Measurements from ENCODE around the gene AADACL4.

AADACL4 gene

GRCh38 chr1:12643785-12644184 lies at the start of gene AADACL4:
Gene AADACL4 (plus strand): TSS chr1:12644085. CDS start chr1:12644547, 462 bp downstream.
- peaks cover 25% of the 10 kb centered on the region for H3K9me3 Mint-ChIP-seq
- H3K4me1 Mint-ChIP-seq (ENCODE audit: low read depth) = peaks cover 2% of the 10 kb centered on the region
- H3K27ac Mint-ChIP-seq = no peak within 1 kb of the TSS
- peaks cover 9% of the 10 kb centered on the region for H3K36me3 Mint-ChIP-seq (ENCODE audit: low read depth)
- H3K4me3 Mint-ChIP-seq = no peak within 1 kb of the TSS
- peaks cover 6% of the 10 kb centered on the region for H3K27me3 Mint-ChIP-seq

DNA sequence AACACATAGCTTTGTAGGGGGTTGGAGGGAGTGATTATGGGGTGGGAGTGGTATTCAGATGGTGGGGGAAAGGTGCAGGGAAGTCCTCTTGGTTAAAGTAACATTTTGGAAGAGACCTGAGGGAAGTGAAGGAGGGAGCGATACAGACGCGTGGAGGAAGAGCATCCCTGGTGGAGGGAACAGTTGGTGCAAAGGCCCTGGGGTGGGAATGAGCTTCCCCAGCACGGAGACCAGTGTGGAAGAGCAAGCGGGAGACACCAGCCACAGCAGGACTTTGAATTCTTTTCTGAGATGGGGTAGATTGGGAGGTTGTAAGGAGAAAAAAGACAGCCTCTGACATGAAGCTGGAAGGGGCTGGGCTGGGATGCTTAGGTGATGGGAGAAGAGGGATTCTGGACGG lies 49.4 kb upstream of the AADACL4 start:
- no peaks in the 10 kb centered on the region for H3K9me3 Mint-ChIP-seq
- no peaks in the 10 kb centered on the region for H3K27me3 Mint-ChIP-seq
- peak overlapping the region; percentile 56 for H3K27ac Mint-ChIP-seq
- H3K36me3 Mint-ChIP-seq (ENCODE audit: low read depth) = peaks cover 30% of the 10 kb centered on the region
- peak overlapping the region; percentile 65 for H3K4me3 Mint-ChIP-seq
- H3K4me1 Mint-ChIP-seq (ENCODE audit: low read depth) = peaks cover 44% of the 10 kb centered on the region

DNA sequence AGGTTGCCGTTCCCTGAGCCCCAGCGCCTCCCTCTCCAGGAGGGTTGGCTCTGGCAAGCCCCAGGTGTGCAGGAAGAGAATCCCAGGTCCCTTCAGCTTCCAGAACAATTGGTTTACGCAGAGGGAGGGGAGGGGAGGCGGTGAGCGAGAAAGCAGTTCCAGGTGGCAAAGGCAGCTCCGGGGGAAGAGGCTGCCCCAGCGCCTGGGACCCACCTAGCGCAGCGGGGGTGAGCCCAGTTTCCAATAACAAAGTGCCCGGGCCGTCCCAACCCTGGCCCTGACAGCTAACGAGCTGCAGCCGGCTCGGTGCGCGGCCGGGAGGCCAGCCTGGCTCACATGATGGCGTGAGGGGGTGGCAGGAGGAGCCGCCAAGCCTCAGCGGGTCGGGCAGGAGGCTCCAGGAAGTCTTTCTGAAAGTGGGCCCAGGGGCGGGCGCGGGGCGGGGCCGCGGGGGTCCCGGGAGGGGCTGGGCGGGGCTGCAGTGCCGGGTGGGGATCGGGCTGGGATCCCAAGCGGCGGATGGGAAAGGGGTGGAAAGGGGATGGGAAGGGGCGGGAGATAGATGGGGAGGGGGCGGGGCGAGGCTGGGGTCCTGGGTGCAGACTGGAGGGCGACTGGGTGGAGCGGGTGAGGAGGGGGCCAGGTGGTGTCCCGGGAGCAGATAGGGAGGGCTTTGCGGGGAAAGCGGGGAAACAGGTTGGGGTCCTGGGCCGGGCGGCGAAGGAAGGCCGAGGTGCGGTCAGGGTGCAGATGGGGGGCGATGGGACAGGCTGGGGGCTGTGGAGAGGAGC lies 48.7 kb upstream of the AADACL4 start:
- Mint-ChIP-seq H3K4me3 (peak overlapping the region; percentile 65), H3K9me3 (no peaks in the 10 kb centered on the region), H3K4me1 (ENCODE audit: low read depth) (peaks cover 51% of the 10 kb centered on the region), H3K36me3 (ENCODE audit: low read depth) (peaks cover 37% of the 10 kb centered on the region), H3K27ac (peak overlapping the region; percentile 56), H3K27me3 (no peaks in the 10 kb centered on the region)

DNA sequence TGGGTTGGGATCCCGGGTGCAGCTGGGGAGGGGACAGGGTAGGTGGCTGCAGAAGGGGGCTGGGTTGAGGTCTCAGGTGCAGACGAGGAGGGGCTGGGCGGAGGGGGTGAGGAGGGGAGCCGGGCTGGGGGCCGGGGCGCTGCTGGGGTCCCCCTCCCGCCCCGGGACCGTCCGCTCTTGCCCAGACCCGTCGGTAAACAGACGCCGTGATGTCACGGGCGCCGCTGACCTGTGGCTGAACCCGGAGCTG lies 48.2 kb upstream of the AADACL4 start:
- peaks cover 56% of the 10 kb centered on the region for H3K4me1 Mint-ChIP-seq (ENCODE audit: low read depth)
- peaks cover 37% of the 10 kb centered on the region for H3K36me3 Mint-ChIP-seq (ENCODE audit: low read depth)
- no peaks in the 10 kb centered on the region for H3K27me3 Mint-ChIP-seq
- no peak overlapping the region for H3K27ac Mint-ChIP-seq
- no peaks in the 10 kb centered on the region for H3K9me3 Mint-ChIP-seq
- H3K4me3 Mint-ChIP-seq = peak overlapping the region; percentile 23

- H3K27me3 Mint-ChIP-seq = no peaks in the 10 kb centered on the region
- H3K27ac Mint-ChIP-seq = peak overlapping the region; percentile 31
- peaks cover 61% of the 10 kb centered on the region for H3K4me1 Mint-ChIP-seq (ENCODE audit: low read depth)
- H3K4me3 Mint-ChIP-seq = peak overlapping the region; percentile 30
- H3K9me3 Mint-ChIP-seq = no peaks in the 10 kb centered on the region
- peaks cover 32% of the 10 kb centered on the region for H3K36me3 Mint-ChIP-seq (ENCODE audit: low read depth)
Measured at GRCh38 chr1:12596007-12596821, 47.7 kb upstream of the AADACL4 start.

DNA sequence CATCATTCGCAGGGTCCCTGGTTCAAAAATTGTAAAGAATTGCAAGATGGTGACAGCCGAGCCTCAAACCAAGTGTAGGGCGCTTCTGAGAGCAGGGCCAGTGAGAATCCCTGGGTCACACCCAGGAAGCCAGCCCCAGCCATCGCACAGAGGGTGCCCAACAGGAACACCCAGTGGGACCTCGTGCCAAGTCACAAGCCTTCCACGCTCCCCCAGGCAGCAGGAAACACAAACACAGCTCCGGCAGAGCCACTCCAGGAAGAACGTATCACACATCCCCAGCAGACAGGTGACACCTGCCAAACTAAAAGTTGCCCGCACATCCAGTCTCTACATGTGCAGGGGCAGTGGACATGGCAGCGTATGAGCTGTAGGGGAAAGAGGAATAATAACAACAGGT lies 46.1 kb upstream of the AADACL4 start:
- Mint-ChIP-seq H3K4me1 (ENCODE audit: low read depth) (peaks cover 75% of the 10 kb centered on the region), H3K36me3 (ENCODE audit: low read depth) (peaks cover 29% of the 10 kb centered on the region), H3K4me3 (no peak overlapping the region), H3K27ac (peak overlapping the region; percentile 1), H3K27me3 (no peaks in the 10 kb centered on the region), H3K9me3 (no peaks in the 10 kb centered on the region)

- Mint-ChIP-seq H3K9me3 (no peaks in the 10 kb centered on the region), H3K4me1 (ENCODE audit: low read depth) (peaks cover 78% of the 10 kb centered on the region), H3K27me3 (no peaks in the 10 kb centered on the region), H3K36me3 (ENCODE audit: low read depth) (peaks cover 34% of the 10 kb centered on the region), H3K4me3 (no peak overlapping the region), H3K27ac (no peak overlapping the region)
Measured at GRCh38 chr1:12598974-12599373, 44.9 kb upstream of the AADACL4 start.

DNA sequence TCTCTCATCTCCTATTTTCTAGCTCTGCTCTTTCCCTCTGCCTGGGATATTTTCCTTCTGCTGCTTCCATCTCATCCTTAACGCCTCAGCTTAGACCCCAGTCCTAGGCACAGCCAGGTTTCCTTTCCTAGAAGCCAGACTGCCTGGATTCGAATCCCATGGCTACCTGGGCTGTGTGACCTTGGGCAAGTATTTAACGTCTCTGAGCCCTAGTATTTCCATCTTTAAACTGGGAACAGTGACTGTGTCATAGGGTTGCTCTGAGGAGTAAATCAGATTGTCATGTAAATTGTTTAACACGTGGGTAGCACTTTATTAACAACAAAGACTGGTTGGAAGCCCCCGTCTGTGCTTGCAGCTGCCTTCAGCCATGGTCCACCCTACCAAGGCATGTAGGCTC lies 44.2 kb upstream of the AADACL4 start:
- no peak overlapping the region for H3K27ac Mint-ChIP-seq
- no peaks in the 10 kb centered on the region for H3K27me3 Mint-ChIP-seq
- H3K36me3 Mint-ChIP-seq (ENCODE audit: low read depth) = peaks cover 34% of the 10 kb centered on the region
- H3K9me3 Mint-ChIP-seq = no peaks in the 10 kb centered on the region
- peaks cover 78% of the 10 kb centered on the region for H3K4me1 Mint-ChIP-seq (ENCODE audit: low read depth)
- no peak overlapping the region for H3K4me3 Mint-ChIP-seq

DNA sequence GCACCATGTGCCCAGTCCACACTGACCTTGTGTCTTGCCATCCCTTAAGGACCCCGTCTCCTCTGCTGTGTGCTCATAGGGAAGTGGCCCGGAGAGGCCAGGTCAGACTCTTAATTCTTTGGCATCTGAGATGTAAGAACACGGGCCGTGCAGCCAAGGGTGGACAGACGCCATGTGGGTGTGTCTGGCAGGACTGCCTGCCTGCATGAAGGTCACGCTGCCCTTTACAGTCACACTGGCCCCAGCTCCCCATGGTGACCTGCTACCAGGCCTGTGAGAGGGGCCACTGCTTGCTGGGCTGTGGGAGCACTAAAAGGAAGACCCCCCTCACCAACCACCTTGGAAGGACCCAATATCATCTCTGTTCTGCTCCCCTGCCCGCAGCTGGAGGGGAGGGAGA lies 43.5 kb upstream of the AADACL4 start:
- Mint-ChIP-seq H3K27ac (no peak overlapping the region), H3K4me1 (ENCODE audit: low read depth) (peaks cover 79% of the 10 kb centered on the region), H3K4me3 (no peak overlapping the region), H3K9me3 (no peaks in the 10 kb centered on the region), H3K27me3 (no peaks in the 10 kb centered on the region), H3K36me3 (ENCODE audit: low read depth) (peaks cover 31% of the 10 kb centered on the region)

DNA sequence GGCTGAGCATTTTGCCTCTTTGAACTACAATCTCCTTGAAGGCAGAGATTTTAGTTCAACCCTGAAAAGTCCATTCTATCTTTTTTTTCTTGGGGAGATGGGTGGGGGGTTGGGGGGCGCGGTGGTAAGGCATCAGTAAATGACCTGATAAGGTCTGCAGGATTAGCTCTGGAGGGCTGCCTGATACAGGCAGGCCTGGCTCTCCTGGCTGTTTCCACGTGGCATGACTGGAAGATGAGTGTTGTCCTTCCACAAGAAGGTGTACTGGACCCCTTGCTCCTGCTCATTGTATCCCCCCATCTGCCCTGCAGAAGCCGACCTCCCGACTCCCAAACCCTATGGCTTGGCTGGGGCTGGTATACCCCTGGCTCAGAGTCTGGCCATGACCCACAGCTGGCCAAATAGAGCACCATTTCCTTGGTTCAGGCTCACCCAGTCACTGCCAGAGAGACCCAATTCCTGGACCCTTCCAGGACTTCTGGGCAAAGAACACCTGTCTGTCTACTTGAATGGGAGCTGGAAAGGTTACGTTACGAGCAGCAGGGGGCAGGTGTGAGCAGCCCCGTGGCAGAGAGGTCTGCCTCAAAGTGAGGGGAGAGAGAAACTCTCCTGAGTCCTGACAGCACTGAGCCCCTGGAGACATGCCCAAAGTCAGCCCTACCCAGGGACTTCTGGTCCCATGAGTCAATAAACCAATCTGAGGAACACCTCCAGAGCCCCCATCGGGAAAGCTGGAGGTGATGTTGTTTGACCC lies 42.8 kb upstream of the AADACL4 start:
- Mint-ChIP-seq H3K27me3 (no peaks in the 10 kb centered on the region), H3K36me3 (ENCODE audit: low read depth) (peaks cover 38% of the 10 kb centered on the region), H3K4me3 (no peak overlapping the region), H3K4me1 (ENCODE audit: low read depth) (peaks cover 86% of the 10 kb centered on the region), H3K27ac (no peak overlapping the region), H3K9me3 (no peaks in the 10 kb centered on the region)

DNA sequence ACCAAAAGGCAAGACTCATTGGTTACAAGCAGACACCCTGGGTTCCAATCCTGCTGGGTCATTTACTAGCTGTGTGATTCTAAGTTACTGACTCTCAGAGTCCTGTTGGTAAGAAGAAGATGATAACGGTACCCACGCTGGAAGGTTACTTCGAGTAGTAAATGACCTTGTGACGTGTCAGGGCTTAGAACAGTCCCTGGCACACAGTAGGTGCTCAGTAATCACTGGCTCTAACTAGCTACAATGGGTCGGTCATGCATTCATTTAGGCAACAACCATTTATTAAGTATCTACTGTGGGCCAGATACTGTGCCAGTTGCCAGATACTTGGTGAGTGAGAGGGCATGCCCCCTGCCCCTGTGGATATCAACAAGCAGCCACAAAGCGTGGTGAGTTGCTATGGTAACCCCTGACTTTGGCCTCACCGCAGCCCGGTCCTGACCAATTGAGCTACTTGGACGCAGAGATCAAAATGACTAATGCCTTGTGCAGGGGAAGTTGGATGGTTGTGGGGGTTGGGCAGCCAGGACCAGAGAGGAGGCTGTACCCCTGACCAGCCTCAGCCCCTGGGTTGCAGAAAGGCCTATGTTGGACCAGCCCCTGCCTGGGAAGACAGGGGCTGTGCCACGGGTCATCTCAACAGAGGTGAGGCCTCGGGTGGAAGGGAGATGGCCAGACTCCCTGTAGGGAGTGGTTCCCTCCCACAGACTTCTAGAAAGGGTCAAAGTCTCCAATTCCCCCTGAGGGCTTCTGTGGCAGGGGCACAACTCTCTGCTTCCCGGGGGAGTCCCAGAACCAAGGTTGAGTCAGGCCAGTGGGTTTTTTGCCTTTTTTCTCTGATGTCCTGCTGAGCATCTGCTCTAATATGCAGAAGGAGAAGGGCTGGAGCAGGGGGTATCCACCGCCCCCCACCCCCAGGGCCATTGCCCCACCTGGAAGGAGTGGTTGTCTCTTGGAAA lies 41.9 kb upstream of the AADACL4 start:
- Mint-ChIP-seq H3K27ac (peak overlapping the region; percentile 67), H3K4me1 (ENCODE audit: low read depth) (peaks cover 83% of the 10 kb centered on the region), H3K36me3 (ENCODE audit: low read depth) (peaks cover 45% of the 10 kb centered on the region), H3K9me3 (no peaks in the 10 kb centered on the region), H3K4me3 (no peak overlapping the region), H3K27me3 (no peaks in the 10 kb centered on the region)

GRCh38 chr1:12602659-12603024 lies 41.2 kb upstream of the AADACL4 start:
- Mint-ChIP-seq H3K27me3 (no peaks in the 10 kb centered on the region), H3K27ac (no peak overlapping the region), H3K4me3 (no peak overlapping the region), H3K36me3 (ENCODE audit: low read depth) (peaks cover 52% of the 10 kb centered on the region), H3K4me1 (ENCODE audit: low read depth) (peaks cover 81% of the 10 kb centered on the region), H3K9me3 (no peaks in the 10 kb centered on the region)

- Mint-ChIP-seq H3K9me3 (peaks cover 3% of the 10 kb centered on the region), H3K27ac (no peak overlapping the region), H3K36me3 (ENCODE audit: low read depth) (peaks cover 58% of the 10 kb centered on the region), H3K4me3 (no peak overlapping the region), H3K27me3 (no peaks in the 10 kb centered on the region), H3K4me1 (ENCODE audit: low read depth) (peaks cover 77% of the 10 kb centered on the region)
Measured at GRCh38 chr1:12603224-12603623, 40.7 kb upstream of the AADACL4 start.

DNA sequence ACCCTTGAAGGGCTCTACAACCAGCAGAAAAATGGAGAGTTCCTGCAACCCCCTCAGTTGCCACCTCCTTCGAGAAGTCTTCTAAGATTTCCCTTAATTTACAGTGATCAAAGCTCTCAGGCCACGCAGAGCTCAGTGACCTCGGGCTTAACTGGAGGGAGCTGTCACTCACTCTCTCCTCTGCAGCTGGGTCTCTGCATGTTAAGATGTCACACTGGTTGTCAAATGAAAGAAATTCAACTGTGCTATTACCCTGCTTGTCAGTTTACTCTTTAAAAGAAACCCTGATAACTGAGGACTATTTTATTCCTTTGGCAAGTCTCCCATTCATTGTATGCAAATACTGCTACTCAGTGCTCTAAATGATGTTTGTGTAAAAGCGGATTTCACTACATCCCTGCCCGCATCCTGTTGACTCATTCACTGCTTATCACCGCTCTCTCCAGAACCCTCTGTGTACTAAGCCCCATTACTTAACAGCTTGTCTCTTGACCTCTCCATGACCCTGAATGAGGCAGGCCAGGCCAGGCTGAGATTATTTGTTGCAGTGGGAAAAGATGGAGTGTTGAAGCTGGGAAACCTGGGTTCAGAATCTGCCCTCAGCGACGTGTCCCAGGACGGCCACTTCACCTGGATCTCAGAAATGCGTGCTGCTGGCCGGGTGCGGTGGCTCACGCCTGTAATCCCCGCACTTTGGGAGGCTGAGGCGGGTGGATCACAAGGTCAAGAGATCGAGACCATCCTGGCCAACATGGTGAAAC lies 39.6 kb upstream of the AADACL4 start:
- H3K4me3 Mint-ChIP-seq = peak overlapping the region; percentile 70
- H3K4me1 Mint-ChIP-seq (ENCODE audit: low read depth) = peaks cover 84% of the 10 kb centered on the region
- H3K27ac Mint-ChIP-seq = peak overlapping the region; percentile 87
- peaks cover 68% of the 10 kb centered on the region for H3K36me3 Mint-ChIP-seq (ENCODE audit: low read depth)
- peaks cover 3% of the 10 kb centered on the region for H3K9me3 Mint-ChIP-seq
- no peaks in the 10 kb centered on the region for H3K27me3 Mint-ChIP-seq

Measured in stimulated activated naive CD8-positive, alpha-beta T cell treated with anti-CD3 and anti-CD28 coated beads, Interleukin-15, Interleukin-2, amounts not matched to agents 100 ng/mL and 50 ng/mL, for 24 hours (primary cell).